A673 (cell line): ENCODE measurements around the gene FOXF1.

Source experiments
- EZH2 ChIP-seq: fragments of 200-600 bp; sonication (generic); IDR thresholded peaks from 2 replicates; pipeline ENCODE4 v1.6.1; 2017; ENCODE audit warnings: borderline replicate concordance, low read depth, mild to moderate bottlenecking, mixed read lengths, antibody characterized with exemption, low read length; ENCODE audit not compliant: poor library complexity, severe bottlenecking
- TF ChIP-seq, protein P1 (sequence below): fragments of 300-800, 200-600 bp; sonication (generic); conservative IDR thresholded peaks from 2 replicates; pipeline ENCODE4 v1.5.1; 2017; ENCODE audit warnings: low read depth, mild to moderate bottlenecking, antibody characterized with exemption, low read length, moderate library complexity, mixed read lengths

DNA sequence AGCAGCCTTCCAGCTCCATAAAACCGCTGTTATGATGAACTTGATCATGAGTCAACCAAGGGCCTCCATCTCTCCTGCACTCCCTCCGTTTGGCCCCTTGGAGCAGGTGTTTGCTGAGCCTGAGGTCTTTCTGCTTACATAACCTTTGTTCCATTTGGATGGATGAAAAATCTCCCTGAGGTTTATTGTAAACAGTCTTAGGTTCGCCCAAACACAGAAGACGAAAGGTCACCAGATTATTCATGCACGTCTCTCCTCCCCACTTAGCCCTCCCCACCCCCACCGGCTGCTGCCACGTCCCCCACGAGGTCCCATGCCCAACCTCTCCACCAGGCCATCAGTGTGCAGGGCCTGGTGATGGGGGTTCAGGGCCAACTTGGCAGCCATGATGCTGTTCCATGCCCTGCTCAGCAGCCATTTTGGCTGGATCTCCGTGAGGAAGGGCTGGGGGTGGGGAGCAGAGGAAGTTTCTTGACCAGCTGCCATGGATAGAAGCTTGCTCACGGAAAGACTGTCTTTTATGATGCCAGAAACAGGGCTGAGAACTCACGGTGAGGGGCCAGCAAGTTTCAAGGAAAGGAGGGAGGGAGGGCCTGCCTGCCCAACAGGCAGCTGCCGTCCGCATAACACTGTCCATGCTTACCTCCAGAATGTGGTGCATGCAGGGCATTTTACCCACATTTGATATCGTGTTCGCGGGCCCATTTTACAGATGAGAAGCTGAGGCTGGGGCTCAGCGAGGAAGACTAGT, 47.8 kb upstream of the FOXF1 start:
- TF ChIP-seq, protein P1, sequence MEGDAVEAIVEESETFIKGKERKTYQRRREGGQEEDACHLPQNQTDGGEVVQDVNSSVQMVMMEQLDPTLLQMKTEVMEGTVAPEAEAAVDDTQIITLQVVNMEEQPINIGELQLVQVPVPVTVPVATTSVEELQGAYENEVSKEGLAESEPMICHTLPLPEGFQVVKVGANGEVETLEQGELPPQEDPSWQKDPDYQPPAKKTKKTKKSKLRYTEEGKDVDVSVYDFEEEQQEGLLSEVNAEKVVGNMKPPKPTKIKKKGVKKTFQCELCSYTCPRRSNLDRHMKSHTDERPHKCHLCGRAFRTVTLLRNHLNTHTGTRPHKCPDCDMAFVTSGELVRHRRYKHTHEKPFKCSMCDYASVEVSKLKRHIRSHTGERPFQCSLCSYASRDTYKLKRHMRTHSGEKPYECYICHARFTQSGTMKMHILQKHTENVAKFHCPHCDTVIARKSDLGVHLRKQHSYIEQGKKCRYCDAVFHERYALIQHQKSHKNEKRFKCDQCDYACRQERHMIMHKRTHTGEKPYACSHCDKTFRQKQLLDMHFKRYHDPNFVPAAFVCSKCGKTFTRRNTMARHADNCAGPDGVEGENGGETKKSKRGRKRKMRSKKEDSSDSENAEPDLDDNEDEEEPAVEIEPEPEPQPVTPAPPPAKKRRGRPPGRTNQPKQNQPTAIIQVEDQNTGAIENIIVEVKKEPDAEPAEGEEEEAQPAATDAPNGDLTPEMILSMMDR = no peak
- no peak for TF ChIP-seq EZH2
